ENCODE data around the gene NCOA3.

Gene NCOA3

DNA sequence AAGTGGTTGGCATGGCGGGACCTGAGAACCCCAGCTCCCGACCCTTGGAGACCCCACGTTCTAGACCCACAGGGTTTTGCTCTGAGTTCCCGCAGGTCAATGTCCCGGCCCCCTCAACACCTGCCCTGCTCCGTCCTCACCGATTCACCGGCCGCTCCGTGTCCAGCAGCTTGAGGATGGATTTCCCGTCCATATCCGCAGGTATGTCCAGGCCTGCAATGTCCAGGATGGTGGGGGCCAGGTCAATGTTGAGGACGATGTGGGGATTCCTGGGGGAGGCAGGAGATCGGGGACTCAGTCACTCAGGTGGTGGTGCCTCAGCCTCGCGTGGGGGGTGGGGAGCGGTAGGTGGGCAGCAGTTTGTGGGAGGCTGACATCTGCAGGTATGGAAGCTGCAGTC lies 176.8 kb downstream of the NCOA3 start:
- no peak for DNase-seq (ENCODE audit: low read depth)

DNA sequence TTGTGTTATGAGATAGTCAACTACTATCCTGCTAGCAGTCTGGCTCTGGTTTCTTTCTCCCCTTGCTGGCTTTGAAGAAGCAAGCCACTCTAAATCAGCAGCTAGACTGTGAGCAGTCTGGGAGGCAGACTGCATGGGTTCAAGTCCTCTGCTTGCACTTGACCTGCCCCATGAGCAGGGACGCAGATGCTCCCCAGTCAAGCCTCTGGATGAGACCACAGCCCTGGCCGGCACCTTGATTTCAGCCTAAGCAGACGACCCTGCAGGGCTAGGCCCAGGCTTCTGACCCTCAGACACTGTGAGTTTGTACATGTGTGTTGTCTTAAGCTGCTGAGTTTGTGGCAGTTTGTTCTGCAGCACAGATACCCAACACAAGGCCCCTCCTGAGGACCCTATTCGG lies 177.8 kb downstream of the NCOA3 start:
- DNase-seq (ENCODE audit: low read depth) = no peak

DNA sequence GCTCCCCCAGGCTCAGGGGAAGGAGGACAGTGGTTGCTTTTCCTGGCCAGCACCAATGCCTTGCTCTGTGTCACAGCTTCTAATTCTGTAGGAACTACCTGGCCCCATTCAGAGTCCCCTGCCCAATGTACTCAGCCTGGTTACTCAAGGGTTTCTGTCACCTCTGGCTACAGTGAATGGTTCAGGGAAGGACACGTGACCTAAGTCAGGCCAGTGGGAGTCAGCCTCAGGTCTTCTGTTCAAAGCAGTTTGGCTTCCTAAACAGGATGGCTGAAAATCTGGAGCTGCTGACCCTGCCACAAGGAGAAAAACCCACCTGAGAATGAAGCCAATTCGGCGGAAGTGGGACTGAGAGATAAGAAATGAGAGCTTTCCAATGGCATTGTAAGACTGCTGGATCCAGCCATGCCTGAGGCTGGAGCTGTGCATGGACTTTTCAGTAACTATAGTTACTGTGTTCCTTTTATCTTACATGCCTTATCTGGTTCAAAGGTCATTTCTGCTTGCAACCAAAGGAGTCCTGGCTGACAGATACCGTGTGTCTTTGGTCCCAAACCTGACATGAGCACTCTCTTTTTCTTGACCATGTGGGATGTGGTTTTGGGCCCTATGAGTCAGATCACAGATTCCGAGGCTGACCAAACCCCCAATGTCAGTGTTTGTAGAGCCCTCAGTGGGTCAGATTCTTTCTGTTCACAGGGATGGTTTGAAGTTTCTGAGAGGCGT lies 179.3 kb downstream of the NCOA3 start:
- DNase-seq (ENCODE audit: low read depth) = no peak

DNA sequence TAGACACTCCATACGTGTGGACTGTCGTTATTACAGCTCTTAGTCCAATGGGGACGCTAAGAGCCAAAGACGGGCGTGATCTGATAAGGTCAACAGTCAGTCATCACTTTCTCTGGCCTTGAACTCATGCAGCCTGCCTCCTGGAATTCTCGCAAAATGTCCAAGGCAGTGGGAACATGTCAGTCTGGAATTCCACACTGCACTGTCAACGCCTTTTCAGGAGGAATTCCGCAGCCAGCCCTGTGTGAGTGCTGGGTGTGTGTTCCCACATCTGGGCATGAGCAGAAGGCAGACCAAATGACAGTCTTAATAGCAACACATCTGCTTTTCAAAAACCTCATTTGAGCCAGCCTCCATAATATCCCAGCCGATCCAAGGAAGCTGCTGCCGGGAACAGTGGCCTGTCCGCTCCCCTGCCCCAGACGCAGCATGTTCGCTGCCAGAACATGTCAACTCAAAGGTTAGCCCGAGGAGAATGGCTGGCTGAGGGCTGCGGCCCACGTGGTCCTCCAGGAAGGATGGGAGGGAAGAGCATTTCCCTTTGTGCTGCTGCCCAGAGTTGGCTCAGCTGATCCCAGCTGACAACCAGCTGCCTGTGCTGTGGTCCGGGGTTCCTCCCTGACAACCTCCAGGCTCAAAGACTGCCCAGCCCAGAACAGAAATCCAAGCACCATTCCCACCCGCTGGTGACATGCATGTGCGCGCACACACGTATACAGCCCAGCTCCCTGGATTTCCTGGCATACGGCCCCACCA lies 180.5 kb downstream of the NCOA3 start:
- no peak for DNase-seq (ENCODE audit: low read depth)

DNA sequence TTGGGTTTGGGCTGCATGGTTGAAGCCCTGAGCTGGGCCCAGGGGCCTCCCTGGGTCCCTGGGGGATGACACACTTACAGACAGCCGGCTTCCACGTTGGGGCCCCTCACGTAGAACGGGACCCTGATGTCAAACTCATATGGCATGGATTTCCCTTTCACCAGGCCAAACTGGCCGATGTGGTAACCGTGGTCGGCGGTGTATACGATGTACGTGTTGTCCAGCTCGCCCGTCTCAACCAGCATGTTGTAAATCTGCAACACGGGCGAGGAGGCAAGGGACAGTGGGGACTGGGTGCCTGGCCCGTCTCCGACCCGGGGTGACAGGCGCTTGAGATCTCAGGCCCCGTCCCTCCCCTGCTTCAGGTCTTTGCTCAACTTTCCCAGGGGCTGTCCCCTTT lies 181.2 kb downstream of the NCOA3 start:
- no peak for DNase-seq (ENCODE audit: low read depth)

DNA sequence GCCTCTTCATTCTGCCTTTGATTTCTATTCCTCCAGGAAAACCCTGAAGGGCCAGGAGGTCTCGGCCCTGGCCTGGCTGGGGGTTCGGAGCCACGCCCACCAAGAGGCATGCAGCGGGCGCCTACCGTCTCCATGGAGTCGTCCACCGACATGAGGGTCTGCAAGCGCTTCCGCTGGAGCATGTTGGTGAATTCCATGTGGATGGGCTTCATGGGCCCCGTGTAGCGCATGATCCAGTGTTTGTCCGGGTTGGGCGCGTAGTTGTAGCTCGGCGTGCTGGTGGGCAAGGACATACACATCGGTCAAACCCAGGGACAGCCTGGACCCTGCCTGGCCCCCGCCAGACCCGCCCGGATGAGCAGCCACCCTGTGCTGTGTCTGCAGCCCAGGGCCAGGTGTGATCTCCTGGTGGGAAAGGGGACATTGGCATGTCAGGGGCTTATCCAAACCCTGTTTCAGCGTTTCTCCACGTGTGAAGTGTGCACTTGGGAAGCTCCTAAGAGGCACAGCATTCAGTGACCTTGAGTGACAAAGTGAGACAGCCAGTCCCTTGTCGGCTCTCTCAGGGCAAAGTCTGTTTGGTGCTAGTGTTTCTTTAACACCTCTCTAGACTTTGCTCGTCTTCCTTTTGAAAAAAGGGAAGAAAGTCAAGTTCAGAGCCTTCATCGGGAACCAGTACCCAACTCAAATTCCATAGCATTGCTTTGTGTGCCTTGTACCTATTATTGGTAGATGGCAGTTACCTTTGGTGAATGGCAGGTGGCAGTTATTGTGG lies 182.8 kb downstream of the NCOA3 start:
- no peak for DNase-seq (ENCODE audit: low read depth)

DNA sequence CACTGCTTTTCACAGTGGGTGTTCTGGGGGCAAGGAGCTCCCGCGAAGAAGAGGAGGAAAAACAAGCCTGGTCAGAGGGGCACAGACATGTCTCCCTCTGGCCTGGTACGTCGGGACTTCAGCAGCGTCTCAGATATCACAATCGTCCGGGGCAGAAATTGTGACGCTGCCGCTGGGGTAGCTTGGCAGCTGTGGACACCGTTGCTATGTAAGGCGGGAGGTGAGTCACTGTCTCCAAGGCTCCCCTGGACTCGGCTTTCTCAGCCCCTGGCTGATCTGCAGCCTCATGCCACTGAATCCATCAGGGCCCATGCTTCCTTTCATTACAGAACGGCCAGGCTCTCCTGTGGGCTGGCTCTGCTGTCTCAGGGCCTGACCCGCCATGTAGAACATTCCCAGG lies 184.9 kb downstream of the NCOA3 start:
- DNase-seq (ENCODE audit: low read depth) = peak; percentile 56

DNA sequence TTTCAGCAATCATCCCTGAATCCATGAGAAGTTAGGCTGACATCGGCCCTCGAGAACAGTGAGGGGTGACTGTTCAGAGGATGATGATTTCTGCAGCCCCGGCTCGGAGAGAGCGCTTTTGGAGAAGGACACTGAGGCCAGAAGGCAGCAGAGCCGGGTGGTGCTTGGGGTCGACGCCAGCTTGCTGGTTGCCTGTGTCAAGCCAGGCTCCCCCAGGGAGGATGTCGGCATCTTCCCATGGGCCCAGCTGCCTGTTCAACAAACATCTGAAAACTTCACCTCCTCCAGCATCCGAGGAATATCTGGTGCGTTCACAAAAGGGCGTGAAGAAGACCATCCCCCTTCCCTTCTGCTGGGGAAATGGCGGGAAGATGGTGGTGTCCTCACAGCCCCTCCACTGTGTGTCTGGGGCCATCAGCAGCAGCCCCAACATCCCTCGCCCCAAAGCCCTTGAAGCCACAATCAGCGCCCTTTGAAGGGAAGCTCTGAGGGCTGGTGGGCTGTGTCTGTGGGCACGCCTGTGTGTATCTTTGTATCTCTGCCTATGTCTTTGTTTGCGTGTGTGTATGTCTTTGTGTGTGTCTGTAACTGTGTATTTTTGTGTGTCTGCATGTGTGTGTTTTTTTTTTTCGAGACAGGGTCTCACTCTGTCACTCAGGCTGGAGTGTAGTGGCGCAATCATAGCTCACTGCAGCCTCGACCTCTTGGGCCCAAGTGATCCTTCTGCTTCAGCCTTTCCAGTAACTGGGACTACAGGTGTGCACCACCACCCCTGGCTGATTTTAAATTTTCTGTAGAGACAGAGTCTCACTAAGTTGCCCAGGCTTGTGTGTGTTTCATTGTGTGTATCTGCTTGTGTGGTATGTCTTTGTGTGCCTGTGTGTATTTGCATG lies 185.7 kb downstream of the NCOA3 start:
- DNase-seq (ENCODE audit: low read depth) = no peak

DNA sequence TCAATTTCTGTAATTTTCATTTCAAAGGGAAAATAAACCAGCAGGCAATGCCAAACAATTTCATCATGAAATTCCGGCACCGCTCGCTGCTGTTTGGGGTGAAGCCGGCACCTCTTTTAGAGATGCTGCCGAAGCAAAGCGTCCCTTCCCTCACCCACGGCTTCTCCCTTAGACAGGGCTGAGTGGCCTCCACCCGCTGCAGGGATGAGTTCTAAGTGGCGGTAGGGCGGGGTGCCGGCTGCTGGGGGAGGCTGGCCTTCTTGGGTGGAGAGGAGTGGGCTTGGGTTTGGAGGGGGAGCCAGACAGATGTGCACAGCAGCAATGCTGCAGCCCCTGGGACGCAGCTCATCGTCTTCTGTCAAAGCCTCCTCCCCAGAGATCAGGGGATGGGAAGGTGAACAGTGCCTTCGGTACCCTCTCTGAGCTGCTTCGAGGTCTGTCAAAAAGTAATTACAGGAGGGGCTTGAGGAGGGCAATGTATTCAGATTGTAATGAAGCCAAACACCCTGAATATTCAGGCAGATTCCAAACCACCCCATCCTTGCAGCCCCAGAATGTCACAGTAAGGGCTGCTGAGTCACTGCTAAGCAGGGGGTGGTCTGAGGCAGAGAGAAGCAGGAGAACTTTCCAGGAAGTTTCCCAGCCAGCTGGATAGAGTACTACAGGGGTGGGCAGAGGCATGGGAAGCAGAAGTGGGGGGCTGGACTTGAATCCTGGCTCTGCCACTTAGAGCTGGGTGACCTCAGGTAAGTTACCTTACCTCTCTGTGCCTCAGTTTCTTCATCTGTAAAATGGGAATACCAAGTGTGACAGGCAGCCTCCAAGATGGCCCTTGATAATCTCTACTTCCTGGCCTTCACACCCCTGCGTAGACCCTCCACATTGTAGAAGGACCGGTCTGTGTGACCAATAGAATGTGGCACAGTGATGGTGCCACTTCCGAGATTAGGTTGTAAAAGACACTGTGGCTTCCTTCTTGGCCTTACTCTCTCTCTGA lies 187.0 kb downstream of the NCOA3 start:
- no peak for DNase-seq (ENCODE audit: low read depth)

DNA sequence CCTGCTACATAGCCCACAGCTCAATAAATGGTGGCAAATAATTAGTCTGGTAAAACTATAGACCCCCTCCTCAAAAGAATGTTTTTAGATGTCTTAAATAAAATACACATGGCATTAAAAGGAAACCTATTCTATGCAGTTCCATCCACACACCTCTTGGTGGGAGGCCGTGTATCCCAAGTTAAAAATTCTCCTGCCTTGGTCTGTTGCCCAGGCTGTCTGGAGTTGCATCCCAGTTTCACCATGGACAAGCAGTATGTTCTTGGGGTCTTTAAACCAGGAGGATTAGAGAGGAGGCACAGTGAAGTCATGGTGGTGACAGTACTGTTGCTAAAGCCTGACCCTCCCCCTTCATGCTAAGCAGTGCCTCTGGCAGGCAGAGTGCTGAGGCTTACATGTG lies 188.0 kb downstream of the NCOA3 start:
- DNase-seq (ENCODE audit: low read depth) = no peak

DNA sequence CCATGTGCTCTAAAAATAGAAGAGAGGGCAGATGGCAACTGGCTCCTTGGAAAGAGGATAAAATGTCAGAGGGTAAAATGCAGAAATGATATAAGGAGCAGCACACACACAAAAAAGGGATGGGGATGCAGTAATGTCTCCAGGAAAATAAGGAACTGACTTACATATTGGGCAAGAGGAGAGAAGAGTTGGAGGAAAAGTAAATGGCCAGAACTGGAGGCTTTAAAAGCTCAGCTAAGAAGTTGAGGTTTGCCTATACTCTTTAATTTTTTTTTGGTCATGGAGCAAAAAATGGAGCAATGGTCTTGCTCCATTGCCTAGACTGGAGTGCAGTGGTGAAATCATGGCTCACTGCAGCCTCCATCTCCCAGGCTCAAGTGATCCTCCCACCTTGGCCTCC lies 189.9 kb downstream of the NCOA3 start:
- no peak for DNase-seq (ENCODE audit: low read depth)

DNA sequence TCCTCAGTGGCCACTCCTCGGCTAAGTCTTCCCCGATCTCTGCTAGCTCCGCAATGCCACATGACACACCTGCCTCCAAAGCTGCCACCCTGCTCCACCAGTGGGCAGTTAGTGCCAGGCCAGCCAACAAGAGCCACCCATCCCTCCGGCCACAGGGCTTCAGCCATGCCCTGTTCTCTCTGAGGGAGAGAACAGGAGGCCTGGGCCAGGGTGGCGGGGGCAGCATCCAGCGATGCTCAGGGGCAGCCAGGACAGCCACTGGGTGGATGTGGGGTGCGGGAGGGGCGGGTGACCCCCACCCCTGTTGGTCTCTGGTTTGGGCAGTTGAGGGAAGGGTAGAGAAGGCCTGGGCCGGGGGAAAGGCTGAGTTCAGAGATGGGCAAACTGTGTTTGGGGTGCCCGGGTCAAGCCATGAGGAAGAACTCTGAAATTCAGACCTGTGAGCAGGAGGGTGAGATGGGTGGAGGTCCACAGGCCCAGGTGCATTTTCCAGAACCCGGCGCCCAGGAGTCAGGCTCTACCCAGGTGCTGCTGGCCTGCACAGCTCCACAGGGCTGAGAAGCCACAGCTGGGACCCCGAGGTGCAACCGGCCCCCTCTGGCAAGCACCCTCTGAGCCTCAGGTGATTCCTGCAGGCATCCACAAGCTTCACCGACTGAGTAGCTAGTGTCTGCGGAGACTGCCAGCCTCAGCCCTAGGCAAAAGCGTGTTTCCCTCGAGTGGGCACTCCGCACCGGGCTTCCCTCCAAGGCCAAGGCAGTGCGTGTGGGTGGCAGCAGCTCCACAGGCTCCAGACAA lies 192.5 kb downstream of the NCOA3 start:
- no peak for DNase-seq (ENCODE audit: low read depth)

DNA sequence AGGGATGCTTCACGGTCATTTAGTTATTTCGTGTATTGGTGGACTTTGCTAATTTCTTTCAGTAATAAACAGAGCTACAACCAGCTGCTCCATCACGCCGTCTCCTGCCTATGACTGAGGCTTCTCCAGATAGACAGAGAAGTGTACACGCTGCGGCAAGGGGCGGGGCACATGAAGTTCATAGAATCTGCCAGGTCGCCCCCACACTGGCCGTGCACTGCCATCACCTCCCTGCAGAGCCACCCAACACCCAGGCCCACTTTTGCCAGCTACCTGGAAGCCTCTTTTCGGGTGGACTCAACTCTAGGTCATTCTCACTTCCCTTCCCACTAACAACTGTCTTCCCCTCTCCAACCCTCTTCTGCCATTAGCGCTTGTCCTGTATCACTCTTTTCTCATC lies 195.2 kb downstream of the NCOA3 start:
- no peak for DNase-seq (ENCODE audit: low read depth)

DNA sequence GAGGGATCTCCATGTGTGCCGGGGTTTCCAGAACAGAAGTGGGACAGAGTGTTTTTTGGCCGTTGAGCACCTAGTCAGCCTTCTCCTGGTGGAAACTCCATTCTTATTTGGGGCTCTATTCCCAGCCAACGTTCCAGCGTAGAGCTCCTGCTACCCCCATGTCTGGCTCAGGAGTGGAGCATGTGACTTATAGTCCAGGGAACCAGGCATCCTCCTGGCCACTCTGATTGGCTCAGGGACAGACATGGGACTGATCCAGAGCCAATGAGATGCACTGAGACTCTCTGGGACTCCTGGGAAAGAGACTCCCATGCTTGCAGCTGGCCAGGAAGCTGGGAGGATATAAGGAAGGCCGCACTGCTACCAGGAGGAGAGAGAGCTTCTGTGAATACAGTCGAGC lies 196.5 kb downstream of the NCOA3 start:
- DNase-seq (ENCODE audit: low read depth) = no peak

DNA sequence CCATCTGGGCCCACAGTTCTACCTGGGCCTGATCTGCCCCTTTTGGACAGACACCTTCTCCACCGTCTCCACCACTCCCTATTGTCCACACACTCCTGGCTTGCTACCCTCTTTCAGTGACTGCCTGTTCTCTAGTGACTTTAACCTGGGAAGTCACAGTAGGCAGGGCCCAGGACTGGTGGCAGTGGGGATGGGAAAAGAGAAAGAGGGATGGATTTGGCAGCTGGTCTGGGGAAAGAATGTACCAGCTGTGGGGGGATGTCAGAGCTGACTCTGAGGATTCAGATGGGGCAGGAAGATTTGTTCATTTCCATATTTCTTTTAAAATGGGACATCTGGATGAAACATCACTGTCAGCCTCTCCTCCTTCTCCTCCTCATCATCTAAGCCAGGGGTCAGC lies 198.1 kb downstream of the NCOA3 start:
- DNase-seq (ENCODE audit: low read depth) = no peak

DNA sequence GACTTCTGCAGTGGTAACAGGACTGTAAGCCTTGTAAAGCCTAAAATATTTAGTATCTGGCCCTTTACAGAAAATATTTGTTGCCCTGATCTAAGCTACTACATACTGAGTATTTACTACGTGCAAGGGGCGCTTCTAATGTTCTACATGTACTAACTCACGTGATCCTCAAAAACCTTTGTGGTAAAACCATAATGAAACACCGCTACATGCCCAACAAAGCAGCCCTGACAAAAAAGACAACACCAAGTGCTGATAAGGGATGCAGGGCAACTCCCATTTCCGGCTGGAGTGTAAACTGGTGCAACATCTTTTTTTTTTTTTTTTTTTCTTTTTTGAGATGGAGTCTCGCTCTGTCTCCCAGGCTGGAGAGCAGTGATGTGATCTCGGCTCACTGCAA lies 198.6 kb downstream of the NCOA3 start:
- DNase-seq (ENCODE audit: low read depth) = no peak

DNA sequence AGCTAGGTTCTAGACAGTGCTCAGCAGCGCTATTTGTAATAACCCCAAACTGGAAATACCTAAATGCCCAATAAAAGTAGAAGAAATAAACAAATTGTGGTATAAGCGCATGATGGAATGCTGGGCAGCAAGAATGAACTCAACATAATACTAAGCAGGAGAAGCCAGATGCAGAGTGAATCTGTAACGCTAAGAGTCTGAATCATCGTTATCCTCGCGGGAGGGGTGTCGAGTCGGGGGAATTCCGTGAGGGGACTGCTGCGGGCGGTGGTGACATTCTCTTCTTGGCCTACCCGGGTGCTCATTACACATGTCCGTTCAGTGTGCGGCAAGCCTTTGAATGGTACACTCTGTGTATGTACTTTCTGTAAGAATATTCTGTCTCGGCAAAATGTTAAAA lies 199.9 kb downstream of the NCOA3 start:
- no peak for DNase-seq (ENCODE audit: low read depth)

DNA sequence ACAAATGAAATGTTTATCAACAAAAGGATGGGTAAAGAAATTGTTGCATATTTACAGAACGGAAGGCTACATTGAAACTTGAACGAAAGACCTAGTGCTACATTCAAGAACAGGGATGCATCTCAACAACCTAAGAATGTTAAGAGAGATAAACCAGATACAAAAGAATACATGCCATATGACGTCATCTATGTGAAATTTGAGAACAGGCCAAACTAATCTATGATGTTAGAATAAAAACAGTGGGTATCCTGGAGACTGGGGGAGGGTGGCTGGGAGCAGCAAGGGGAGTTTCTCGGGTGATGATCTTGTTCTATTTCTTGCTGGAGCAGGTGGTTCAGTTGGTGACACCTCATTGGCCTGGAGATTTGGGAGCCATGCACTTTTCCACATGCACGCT lies 202.1 kb downstream of the NCOA3 start:
- no peak for DNase-seq (ENCODE audit: low read depth)

DNA sequence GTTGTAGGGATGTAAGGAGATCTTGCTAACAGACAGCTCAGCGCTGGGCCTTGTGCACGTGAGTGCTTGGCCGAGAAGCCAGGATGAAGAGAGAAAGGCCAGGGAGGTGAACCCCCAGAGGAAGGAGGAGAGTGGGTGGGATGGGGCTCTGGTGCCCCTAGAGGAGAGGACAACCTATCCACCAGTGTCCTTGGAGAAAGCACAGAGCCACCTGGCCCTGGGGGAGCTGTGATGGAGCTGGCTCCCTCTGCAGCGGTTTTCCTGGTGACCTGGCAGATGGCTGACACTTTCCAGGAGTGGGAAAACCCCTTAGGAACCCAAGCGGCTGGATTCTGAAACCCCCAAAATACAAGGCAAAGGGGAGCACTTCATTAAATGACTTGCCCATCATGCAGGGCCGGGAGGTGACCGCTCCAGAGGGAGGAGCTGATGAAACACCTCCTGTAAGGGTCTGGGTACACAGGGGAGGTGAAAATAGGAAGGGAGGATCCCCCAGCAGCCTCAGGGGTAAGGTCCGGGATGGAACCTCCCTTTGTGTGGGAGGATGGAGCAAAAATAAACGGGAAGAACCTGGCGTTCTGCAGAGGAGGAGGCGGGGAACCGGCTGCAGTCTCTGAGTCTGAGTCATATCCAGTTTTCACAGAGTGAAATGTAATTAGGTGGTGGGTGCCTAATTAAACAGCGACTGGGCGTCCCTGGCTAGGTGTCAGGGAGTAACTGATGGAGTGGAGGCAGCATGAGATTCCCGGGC lies 203.2 kb downstream of the NCOA3 start:
- no peak for DNase-seq (ENCODE audit: low read depth)

All from stromal cell of bone marrow (primary cell).